GM12878 (cell line): ENCODE measurements around the gene DNAH5. TPM values are rescaled to one million over a fixed set of nuclear protein-coding genes. Genes with fewer than 3 reads are reported as not detected.

Experiments used
- ATAC-seq: fragments of 200-7000 bp; cut with Tn5 transposase; 3 replicates; pipeline ENCODE4 v1.9.1; 2020; ENCODE audit warnings: mild to moderate bottlenecking, moderate library complexity
- BruUV-seq: library from RNA; stranded (reverse); fragments of 400-500 nt; replicated peaks from 2 replicates; lab custom pipeline; 2021; lab: Mats Ljungman, UMichigan
- CTCF ChIA-PET: fragments of 300-600 bp; sonication (Branson Sonifier 250); formaldehyde crosslinking; extraction: SDS; loops from one replicate; lab custom pipeline; 2021; ENCODE audit warnings: inconsistent platforms; lab: Yijun Ruan, JAX
- POLR2A ChIA-PET: fragments of 350-600 bp; formaldehyde crosslinking; extraction: SDS; loops from one replicate; lab custom pipeline; 2021; ENCODE audit warnings: inconsistent platforms; lab: Charles Lee
- RAD21 ChIA-PET: fragments of 300-600 bp; sonication (Branson Sonifier 250); formaldehyde crosslinking; loops from one replicate; lab custom pipeline; 2023; ENCODE audit warnings: antibody characterized with exemption; ENCODE audit not compliant: unreplicated experiment; lab: Charles Lee
- SMC1A ChIA-PET: fragments of 300-600 bp; sonication (Branson Sonifier 250); formaldehyde crosslinking; loops from one replicate; lab custom pipeline; 2023; ENCODE audit not compliant: unreplicated experiment, uncharacterized antibody; lab: Charles Lee
- DNase-seq: peaks from one replicate; pipeline ENCODE4 v3.0.0-alpha.2; 2011; ENCODE audit warnings: low read depth, low spot score
- FAIRE-seq: peaks from 3 replicates; lab custom pipeline; 2011; peaks lifted over from hg19 to GRCh38; lab: Jason Lieb, UNC
- H2AFZ ChIP-seq: 2 replicates; pipeline ENCODE4 v1.6.0; 2011; ENCODE audit warnings: low read depth, low read length, control low read depth; ENCODE audit not compliant: control insufficient read depth
- H3K27ac ChIP-seq: 2 replicates; pipeline ENCODE4 v1.5.1; 2011; ENCODE audit warnings: control low read depth; ENCODE audit not compliant: control insufficient read depth, insufficient read depth
- H3K27me3 ChIP-seq, 2 experiments: replicated peaks in 1 of 2; 2 replicates each; pipeline versions ENCODE4 v1.6.0 to v1.6.1; 2011; ENCODE audit warnings: low read length in 1 of 2; ENCODE audit not compliant: control insufficient read depth in 2 of 2, insufficient read depth in 2 of 2
- H3K36me3 ChIP-seq, 2 experiments: 2 replicates each; pipeline ENCODE4 v1.5.1; 2011; ENCODE audit warnings: low read length in 1 of 2; ENCODE audit not compliant: control insufficient read depth in 2 of 2, insufficient read depth in 2 of 2
- H3K4me1 ChIP-seq: 2 replicates; pipeline ENCODE4 v1.6.1; 2011; ENCODE audit warnings: mild to moderate bottlenecking, low read length, moderate library complexity, mixed read lengths; ENCODE audit not compliant: control insufficient read depth, insufficient read depth
- H3K4me2 ChIP-seq: 2 replicates; pipeline ENCODE4 v1.6.0; 2011; ENCODE audit warnings: control low read depth; ENCODE audit not compliant: control insufficient read depth, insufficient read depth
- H3K4me3 ChIP-seq: fragments of 200-600 bp; sonication (generic); 2 replicates; pipeline ENCODE4 v1.5.1; 2016
- H3K79me2 ChIP-seq: 2 replicates; pipeline ENCODE4 v1.6.0; 2011; ENCODE audit warnings: low read length; ENCODE audit not compliant: control insufficient read depth, insufficient read depth
- H3K9ac ChIP-seq: 2 replicates; pipeline ENCODE4 v1.8.0; 2011; ENCODE audit warnings: low read length, control low read depth, mixed read lengths; ENCODE audit not compliant: control insufficient read depth, insufficient read depth
- H3K9me3 ChIP-seq: replicated peaks from 3 replicates; pipeline ENCODE4 v1.5.1; 2011; ENCODE audit warnings: mild to moderate bottlenecking, low read length; ENCODE audit not compliant: control insufficient read depth, insufficient read depth
- H4K20me1 ChIP-seq: 2 replicates; pipeline ENCODE4 v1.6.0; 2011; ENCODE audit not compliant: control insufficient read depth, insufficient read depth
- CBFB ChIP-seq: IDR thresholded peaks from 2 replicates; pipeline ENCODE4 v1.6.1; 2016; ENCODE audit warnings: antibody characterized with exemption, low read depth
- CHD4 ChIP-seq: fragments of 200-600 bp; sonication (generic); IDR thresholded peaks from 2 replicates; pipeline ENCODE4 v1.6.1; 2016; ENCODE audit warnings: mild to moderate bottlenecking
- EGR1 ChIP-seq, 2 experiments: IDR thresholded peaks; 1 replicate in 1 of 2; 2 replicates in 1 of 2; pipeline ENCODE4 v1.6.1; 2011 to 2012; ENCODE audit warnings: low read depth in 2 of 2, low read length in 2 of 2, borderline replicate concordance in 1 of 2, mild to moderate bottlenecking in 1 of 2, moderate library complexity in 1 of 2
- FOXM1 ChIP-seq: IDR thresholded peaks from 2 replicates; pipeline ENCODE4 v1.6.1; 2012; ENCODE audit warnings: low read depth, mild to moderate bottlenecking, inconsistent platforms, low read length, moderate library complexity
- JUNB ChIP-seq: IDR thresholded peaks from 2 replicates; pipeline ENCODE4 v1.6.1; 2016; ENCODE audit warnings: antibody characterized with exemption, mild to moderate bottlenecking
- JUND ChIP-seq: IDR thresholded peaks from 2 replicates; pipeline ENCODE4 v1.6.1; 2012; ENCODE audit warnings: low read depth, mild to moderate bottlenecking, low read length, improper control_type of control experiment, moderate library complexity
- KDM1A ChIP-seq: fragments of 200-600 bp; sonication (generic); IDR thresholded peaks from 2 replicates; pipeline ENCODE4 v1.6.1; 2016; ENCODE audit warnings: borderline replicate concordance
- POLR2A ChIP-seq: IDR thresholded peaks from 2 replicates; pipeline ENCODE4 v1.6.1; 2011; ENCODE audit warnings: low read depth, mild to moderate bottlenecking, low read length
- POU2F2 ChIP-seq: IDR thresholded peaks from 3 replicates; pipeline ENCODE4 v1.6.1; 2011; ENCODE audit warnings: low read depth, mild to moderate bottlenecking, low read length, borderline replicate concordance
- RAD51 ChIP-seq: fragments of 450-650 bp; IDR thresholded peaks from 2 replicates; pipeline ENCODE4 v1.6.1; 2016; ENCODE audit warnings: moderate library complexity, mild to moderate bottlenecking, inconsistent platforms
- STAT1 ChIP-seq: fragments of 450-650 bp; conservative IDR thresholded peaks from 2 replicates; pipeline ENCODE4 v1.6.1; 2014; ENCODE audit warnings: antibody characterized with exemption, mild to moderate bottlenecking
- ZNF24 ChIP-seq: fragments of 450-650 bp; IDR thresholded peaks from 2 replicates; pipeline ENCODE4 v1.6.1; 2017; ENCODE audit warnings: antibody characterized with exemption, mild to moderate bottlenecking
- WGBS: methylation state at CpG from one replicate; pipeline ENCODE4 v1.1.6; 2016; ENCODE audit warnings: low lambda C conversion rate; ENCODE audit not compliant: insufficient replicate concordance, insufficient coverage; ENCODE audit errors: missing lambda C conversion rate; 5-methylcytosine and 5-hydroxymethylcytosine counted together
- in situ Hi-C: fragments of 300-500 bp; cut with MboI; formaldehyde crosslinking; loops from 9 replicates; pipeline ENCODE4 v1.14.3; 2018; ENCODE audit warnings: mixed read lengths
- intact Hi-C: fragments of 100-400 bp; cut with micrococcal nuclease; formaldehyde crosslinking; loops from one replicate; pipeline ENCODE4 v1.14.2; 2022; ENCODE audit not compliant: unreplicated experiment
- polyA plus RNA-seq, 11 experiments: library from polyadenylated mRNA; depleted of rRNA in 4 of 11; unstranded in 6 of 11; stranded (reverse) in 5 of 11; fragments of >200 nt; fragmentation: Nextera tagmentation in 4 of 11; fragmentation: Illumina TruSeq in 1 of 11; extraction: Ambion mirVana in 4 of 11; extraction: Trizol in 1 of 11; gene quantifications; 1 replicate in 1 of 11; 2 replicates in 10 of 11; pipeline versions ENCODE4 v1.2.1 to v1.2.3, GENCODE V29; 2011 to 2016; ENCODE audit warnings: inconsistent platforms in 2 of 11, missing spikeins in 2 of 11, low read depth in 1 of 11
- total RNA-seq, 4 experiments: library from RNA; depleted of rRNA in 3 of 4; stranded (reverse); fragments of >200 nt in 3 of 4; fragmentation: Illumina TruSeq in 1 of 4; extraction: Trizol in 1 of 4; gene quantifications; 2 replicates each; pipeline versions ENCODE4 v1.2.1 to v1.2.3, GENCODE V29; 2013 to 2021
- TF ChIP-seq, protein P1 (sequence below): fragments of 450-650 bp; IDR thresholded peaks from 2 replicates; pipeline ENCODE4 v1.6.1; 2017; ENCODE audit warnings: mild to moderate bottlenecking, moderate library complexity

DNAH5 gene
- total and polyA plus RNA-seq, 10 of the 15 experiments (the other 5 are each of a cell fraction or from before 2014, with no cell fraction given), result under 0.01 to 0.30 (median 0.07) TPM; not detected in 7

- ATAC-seq (no peak), DNase-seq (no peak), FAIRE-seq (no peak)
- TF ChIP-seq CHD4 (no peak), RAD51 (no peak), POLR2A (no peak), ZNF24 (no peak), JUND (no peak), POU2F2 (no peak), KDM1A (no peak), FOXM1 (no peak), STAT1 (no peak), CBFB (no peak), EGR1 (IDR thresholded peaks at IDR 0.05; ENCODE audit: borderline replicate concordance in 1 of 2, low read depth in 2 of 2, low read length in 2 of 2) (no peak), JUNB (no peak)
- TF ChIP-seq, protein P1, sequence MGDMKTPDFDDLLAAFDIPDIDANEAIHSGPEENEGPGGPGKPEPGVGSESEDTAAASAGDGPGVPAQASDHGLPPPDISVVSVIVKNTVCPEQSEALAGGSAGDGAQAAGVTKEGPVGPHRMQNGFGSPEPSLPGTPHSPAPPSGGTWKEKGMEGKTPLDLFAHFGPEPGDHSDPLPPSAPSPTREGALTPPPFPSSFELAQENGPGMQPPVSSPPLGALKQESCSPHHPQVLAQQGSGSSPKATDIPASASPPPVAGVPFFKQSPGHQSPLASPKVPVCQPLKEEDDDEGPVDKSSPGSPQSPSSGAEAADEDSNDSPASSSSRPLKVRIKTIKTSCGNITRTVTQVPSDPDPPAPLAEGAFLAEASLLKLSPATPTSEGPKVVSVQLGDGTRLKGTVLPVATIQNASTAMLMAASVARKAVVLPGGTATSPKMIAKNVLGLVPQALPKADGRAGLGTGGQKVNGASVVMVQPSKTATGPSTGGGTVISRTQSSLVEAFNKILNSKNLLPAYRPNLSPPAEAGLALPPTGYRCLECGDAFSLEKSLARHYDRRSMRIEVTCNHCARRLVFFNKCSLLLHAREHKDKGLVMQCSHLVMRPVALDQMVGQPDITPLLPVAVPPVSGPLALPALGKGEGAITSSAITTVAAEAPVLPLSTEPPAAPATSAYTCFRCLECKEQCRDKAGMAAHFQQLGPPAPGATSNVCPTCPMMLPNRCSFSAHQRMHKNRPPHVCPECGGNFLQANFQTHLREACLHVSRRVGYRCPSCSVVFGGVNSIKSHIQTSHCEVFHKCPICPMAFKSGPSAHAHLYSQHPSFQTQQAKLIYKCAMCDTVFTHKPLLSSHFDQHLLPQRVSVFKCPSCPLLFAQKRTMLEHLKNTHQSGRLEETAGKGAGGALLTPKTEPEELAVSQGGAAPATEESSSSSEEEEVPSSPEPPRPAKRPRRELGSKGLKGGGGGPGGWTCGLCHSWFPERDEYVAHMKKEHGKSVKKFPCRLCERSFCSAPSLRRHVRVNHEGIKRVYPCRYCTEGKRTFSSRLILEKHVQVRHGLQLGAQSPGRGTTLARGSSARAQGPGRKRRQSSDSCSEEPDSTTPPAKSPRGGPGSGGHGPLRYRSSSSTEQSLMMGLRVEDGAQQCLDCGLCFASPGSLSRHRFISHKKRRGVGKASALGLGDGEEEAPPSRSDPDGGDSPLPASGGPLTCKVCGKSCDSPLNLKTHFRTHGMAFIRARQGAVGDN, result no peak
- H4K20me1 ChIP-seq, result no peaks in the 10 kb centered on the region
- in situ Hi-C loops, result no loop called here
- no peaks in the 10 kb centered on the region for H3K9me3 ChIP-seq
- no peaks in the 10 kb centered on the region for H3K27me3 ChIP-seq
- H3K4me2 ChIP-seq, result no peak overlapping the region
- CTCF ChIA-PET, result no interaction called here
- no peak overlapping the region for H2AFZ ChIP-seq
- SMC1A ChIA-PET, result no interaction called here
- POLR2A ChIA-PET, result no interaction called here
- H3K4me3 ChIP-seq, result no peak overlapping the region
- no peaks in the 10 kb centered on the region for H3K4me1 ChIP-seq
- no peaks in the 10 kb centered on the region for H3K79me2 ChIP-seq
- RAD21 ChIA-PET, result no interaction called here
- no peak overlapping the region for H3K27ac ChIP-seq
- 5% methylated on average over 1 of the region's 1 CpG for WGBS
- intact Hi-C loops, result no loop called here
- BruUV-seq, result no TSS peak
- no peak overlapping the region for H3K9ac ChIP-seq
- no peaks in the 10 kb centered on the region for H3K36me3 ChIP-seq
Measured at GRCh38 chr5:13814301-13814700, 130.2 kb downstream of the DNAH5 start.
